HEK293T (cell line): Measurements from ENCODE around the gene ANKRD24.

Experiments
- ARNT ChIP-seq: fragments of 450-650 bp; IDR thresholded peaks from 2 replicates; pipeline ENCODE4 v1.6.1; 2017; ENCODE audit warnings: mild to moderate bottlenecking
- BHLHE40 ChIP-seq: fragments of 450-650 bp; IDR thresholded peaks from 2 replicates; pipeline ENCODE4 v1.6.1; 2016; ENCODE audit warnings: mild to moderate bottlenecking, moderate library complexity, borderline replicate concordance
- CTBP1 ChIP-seq: fragments of 450-650 bp; IDR thresholded peaks from 2 replicates; pipeline ENCODE4 v1.6.1; 2016; ENCODE audit warnings: borderline replicate concordance
- FOXA1 ChIP-seq: fragments of 450-650 bp; IDR thresholded peaks from 2 replicates; pipeline ENCODE4 v1.6.1; 2016; ENCODE audit warnings: mild to moderate bottlenecking
- FOXK2 ChIP-seq: fragments of 450-650 bp; IDR thresholded peaks from 2 replicates; pipeline ENCODE4 v1.6.1; 2016; ENCODE audit warnings: mild to moderate bottlenecking
- FOXM1 ChIP-seq: fragments of 450-650 bp; IDR thresholded peaks from 2 replicates; pipeline ENCODE4 v1.6.1; 2017; ENCODE audit warnings: mild to moderate bottlenecking, borderline replicate concordance
- HDGF ChIP-seq: fragments of 450-650 bp; IDR thresholded peaks from 2 replicates; pipeline ENCODE4 v1.6.1; 2017; ENCODE audit warnings: antibody characterized with exemption, borderline replicate concordance
- NFRKB ChIP-seq: fragments of 450-650 bp; IDR thresholded peaks from 2 replicates; pipeline ENCODE4 v1.6.1; 2016; ENCODE audit warnings: mild to moderate bottlenecking, moderate library complexity
- SP1 ChIP-seq: fragments of 450-650 bp; IDR thresholded peaks from 2 replicates; pipeline ENCODE4 v1.6.1; 2017
- ZNF384 ChIP-seq: fragments of 450-650 bp; IDR thresholded peaks from 2 replicates; pipeline ENCODE4 v1.6.1; 2016
- TF ChIP-seq, protein P1 (sequence below): fragments of 450-650 bp; IDR thresholded peaks from 2 replicates; pipeline ENCODE4 v1.6.1; 2016

DNA sequence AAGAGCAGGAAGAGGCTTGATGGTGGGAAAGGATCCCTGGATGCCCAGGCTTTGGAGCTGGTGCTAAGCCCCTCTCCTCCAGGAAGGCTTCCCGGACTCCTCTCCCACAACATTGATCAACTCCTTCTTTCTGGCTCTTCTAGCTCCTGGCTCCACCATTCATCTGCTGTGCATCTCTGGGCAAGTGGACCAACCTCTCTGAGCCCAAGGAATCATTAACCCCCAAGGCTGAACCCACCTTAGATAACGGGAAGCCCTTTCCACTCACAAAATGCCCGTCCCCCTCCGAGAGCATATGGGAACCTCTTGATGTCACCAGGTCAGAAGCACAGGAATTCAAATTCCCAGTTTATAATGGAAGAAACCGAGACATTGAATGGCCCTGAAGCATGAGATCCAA is 5.3 kb upstream of the ANKRD24 start:
- TF ChIP-seq FOXA1 (no peak), CTBP1 (no peak), FOXM1 (no peak), ARNT (no peak), FOXK2 (no peak), NFRKB (no peak), BHLHE40 (no peak), SP1 (no peak), HDGF (no peak), ZNF384 (no peak)
- TF ChIP-seq, protein P1, sequence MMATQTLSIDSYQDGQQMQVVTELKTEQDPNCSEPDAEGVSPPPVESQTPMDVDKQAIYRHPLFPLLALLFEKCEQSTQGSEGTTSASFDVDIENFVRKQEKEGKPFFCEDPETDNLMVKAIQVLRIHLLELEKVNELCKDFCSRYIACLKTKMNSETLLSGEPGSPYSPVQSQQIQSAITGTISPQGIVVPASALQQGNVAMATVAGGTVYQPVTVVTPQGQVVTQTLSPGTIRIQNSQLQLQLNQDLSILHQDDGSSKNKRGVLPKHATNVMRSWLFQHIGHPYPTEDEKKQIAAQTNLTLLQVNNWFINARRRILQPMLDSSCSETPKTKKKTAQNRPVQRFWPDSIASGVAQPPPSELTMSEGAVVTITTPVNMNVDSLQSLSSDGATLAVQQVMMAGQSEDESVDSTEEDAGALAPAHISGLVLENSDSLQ = no peak
